Neural cell (in vitro differentiated cells): ENCODE results near the gene RASSF8.

Experiments
- POLR2AphosphoS5 ChIP-seq: IDR thresholded peaks from 2 replicates; pipeline ENCODE4 v1.6.1; 2012
- RAD21 ChIP-seq: fragments of 450-650 bp; conservative IDR thresholded peaks from 2 replicates; pipeline ENCODE4 v1.6.1; 2014; ENCODE audit warnings: antibody characterized with exemption, mild to moderate bottlenecking, moderate library complexity

DNA sequence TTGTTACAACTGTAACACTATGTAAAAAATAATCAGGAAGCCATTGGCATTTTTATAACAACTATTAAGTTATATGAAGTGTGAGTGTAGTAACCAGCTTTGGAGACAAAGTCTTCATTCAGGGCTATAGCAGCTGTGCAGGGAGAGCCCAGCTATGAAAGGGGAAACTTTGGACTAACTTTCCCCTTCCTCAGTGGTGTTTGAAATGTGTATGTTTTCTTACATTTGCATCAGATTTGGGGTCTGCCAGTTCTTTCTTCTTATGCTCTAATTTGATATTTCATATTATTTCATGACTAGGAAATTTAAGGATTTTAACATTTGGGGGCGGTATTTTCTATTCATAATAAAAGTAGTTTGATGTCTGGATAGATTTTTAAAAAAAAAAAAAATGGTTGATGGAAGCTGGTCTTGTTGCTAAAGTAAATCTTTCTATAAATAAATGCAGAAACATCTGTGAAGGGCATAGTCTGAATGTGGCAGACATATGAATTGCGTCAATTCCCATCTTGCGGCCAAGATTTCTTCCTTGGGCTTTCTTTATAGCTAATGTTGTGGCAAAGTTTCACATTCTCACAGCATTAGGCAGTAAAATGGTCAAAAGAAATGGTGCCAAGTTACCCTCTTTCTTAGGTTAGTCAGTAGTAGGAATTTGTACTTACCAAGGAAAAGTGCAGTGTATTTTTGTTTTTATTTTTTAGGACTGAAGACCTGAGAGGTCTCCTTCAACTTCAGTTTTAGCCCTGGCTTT lies 35.6 kb downstream of the RASSF8 start:
- no peak for TF ChIP-seq RAD21
- TF ChIP-seq POLR2AphosphoS5, result no peak
